GM12891 (cell line): ENCODE results near the gene CDYL.

Source experiments
- POLR2A ChIP-seq: IDR thresholded peaks from 2 replicates; pipeline ENCODE4 v1.6.1; 2011; ENCODE audit warnings: low read depth, low read length, control low read depth
- POLR2AphosphoS5 ChIP-seq: IDR thresholded peaks from 2 replicates; pipeline ENCODE4 v1.6.1; 2011; ENCODE audit warnings: low read depth, low read length, control low read depth
- TAF1 ChIP-seq: IDR thresholded peaks from 2 replicates; pipeline ENCODE4 v1.6.1; 2011; ENCODE audit warnings: low read depth, low read length, control low read depth

GRCh38 chr6:4943716-4944115 lies 167.5 kb downstream of the CDYL start:
- TF ChIP-seq TAF1 (no peak), POLR2A (no peak), POLR2AphosphoS5 (no peak)
